Measurements from ENCODE around the gene TRIM7.

The TRIM7 gene

DNA sequence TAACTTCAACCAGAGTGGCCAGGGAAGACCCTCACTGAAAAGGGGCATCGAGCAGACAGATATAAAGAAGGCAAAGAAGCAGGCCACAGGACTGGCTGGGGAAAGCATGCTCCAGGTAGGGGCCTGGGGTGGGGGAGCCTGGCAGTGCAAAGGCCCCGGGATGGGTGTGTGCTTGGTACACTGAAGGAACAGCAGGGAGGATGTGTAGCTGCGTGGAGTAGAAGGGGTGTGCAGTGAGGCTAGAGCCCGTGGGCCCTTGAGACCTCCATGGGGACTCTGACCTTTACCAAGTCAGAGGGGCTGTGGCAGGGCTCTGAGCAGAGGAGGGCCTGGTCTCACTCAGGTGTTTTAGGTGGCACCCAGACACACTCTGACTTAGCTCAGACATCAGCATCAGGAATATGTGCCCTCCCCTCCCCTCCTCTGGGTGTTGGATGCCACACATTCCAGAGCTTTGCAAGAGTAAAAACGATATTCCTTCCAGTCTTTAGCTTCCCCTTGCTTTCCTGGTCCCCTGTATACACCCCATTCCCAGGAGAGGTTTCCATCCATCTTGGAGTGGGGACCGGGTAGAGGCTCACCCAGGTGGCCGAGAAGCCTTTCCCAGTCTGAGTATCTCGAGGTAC, 7.6 kb downstream of the TRIM7 start:
- TF ChIP-seq, protein P1, sequence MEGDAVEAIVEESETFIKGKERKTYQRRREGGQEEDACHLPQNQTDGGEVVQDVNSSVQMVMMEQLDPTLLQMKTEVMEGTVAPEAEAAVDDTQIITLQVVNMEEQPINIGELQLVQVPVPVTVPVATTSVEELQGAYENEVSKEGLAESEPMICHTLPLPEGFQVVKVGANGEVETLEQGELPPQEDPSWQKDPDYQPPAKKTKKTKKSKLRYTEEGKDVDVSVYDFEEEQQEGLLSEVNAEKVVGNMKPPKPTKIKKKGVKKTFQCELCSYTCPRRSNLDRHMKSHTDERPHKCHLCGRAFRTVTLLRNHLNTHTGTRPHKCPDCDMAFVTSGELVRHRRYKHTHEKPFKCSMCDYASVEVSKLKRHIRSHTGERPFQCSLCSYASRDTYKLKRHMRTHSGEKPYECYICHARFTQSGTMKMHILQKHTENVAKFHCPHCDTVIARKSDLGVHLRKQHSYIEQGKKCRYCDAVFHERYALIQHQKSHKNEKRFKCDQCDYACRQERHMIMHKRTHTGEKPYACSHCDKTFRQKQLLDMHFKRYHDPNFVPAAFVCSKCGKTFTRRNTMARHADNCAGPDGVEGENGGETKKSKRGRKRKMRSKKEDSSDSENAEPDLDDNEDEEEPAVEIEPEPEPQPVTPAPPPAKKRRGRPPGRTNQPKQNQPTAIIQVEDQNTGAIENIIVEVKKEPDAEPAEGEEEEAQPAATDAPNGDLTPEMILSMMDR (IDR thresholded peaks at IDR 0.05; ENCODE audit: insufficient read depth, low read depth, low read length, missing control alignments), result no peak
- H3K4me3 ChIP-seq (ENCODE audit: low read length), result no peak overlapping the region
- DNase-seq (ENCODE audit: low read depth), result no peak

DNA sequence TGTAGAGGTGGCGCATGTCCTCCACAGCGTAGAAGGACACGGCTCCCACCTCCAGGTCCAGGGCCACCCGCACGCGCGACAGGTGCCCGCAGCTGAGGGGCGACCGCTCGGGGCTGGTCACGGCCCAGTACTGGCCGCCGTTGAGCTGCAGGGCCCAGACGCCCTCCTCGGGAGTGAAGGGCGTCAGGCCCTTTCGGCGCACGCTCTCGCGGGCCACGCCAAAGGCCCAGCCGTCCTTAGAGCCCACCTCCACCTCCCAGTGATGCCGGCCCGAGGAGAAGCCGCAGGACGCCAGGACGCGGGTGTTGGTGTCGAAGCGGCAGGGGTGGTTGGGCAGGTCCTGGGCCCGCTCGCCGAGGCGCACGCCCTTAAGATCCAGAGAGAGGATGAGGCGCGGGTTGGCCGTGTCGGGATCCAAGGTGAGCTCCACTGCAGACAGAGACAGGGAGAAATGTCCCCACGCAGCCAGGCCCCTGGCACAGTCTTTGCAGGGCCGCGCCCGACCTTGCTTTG, 9.7 kb downstream of the TRIM7 start:
- no peak overlapping the region for H3K4me3 ChIP-seq (ENCODE audit: low read length)
- no peak for DNase-seq (ENCODE audit: low read depth)
- TF ChIP-seq, protein P1 (IDR thresholded peaks at IDR 0.05; ENCODE audit: insufficient read depth, low read depth, low read length, missing control alignments), result no peak

DNA sequence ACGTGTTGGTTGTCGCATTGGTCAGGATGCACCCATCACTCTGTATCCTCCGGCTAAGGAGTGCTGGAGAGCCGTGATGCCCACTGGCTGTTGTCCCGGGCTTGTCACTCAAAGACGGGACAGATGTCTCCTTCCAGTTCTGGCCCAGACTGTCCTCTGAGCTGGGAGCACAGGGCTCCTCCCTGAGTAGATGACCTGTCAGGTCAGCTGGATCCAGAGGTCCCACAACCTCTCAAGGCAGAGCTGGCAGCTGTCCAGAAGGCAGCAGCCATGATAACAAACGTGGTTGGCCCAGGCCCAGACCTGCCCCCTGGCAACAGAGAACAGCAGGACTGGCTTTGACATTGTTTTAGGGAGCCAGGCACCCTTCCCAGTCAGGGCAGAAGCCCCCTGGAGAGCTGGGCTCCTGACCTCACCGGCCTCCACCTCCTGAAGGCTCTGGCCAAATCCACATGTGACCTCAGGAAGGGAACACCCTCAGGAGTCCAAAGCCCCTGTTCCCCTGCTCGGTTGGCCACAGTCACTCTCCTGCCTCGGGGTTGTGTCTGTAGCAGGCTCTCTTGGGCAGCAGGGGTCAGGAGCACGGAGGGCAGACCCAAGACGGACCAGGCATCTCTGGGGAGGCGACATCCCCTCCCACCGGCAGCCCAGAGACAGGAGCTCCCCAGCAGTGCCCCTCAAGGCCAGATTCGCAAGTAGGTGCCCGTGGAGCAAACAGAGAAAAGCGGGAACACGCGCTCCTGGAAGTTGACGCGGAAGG, 10.3 kb downstream of the TRIM7 start:
- H3K4me3 ChIP-seq (ENCODE audit: low read length), result no peak overlapping the region
- no peak for DNase-seq (ENCODE audit: low read depth)
- TF ChIP-seq, protein P1 (IDR thresholded peaks at IDR 0.05; ENCODE audit: insufficient read depth, low read depth, low read length, missing control alignments), result no peak

DNA sequence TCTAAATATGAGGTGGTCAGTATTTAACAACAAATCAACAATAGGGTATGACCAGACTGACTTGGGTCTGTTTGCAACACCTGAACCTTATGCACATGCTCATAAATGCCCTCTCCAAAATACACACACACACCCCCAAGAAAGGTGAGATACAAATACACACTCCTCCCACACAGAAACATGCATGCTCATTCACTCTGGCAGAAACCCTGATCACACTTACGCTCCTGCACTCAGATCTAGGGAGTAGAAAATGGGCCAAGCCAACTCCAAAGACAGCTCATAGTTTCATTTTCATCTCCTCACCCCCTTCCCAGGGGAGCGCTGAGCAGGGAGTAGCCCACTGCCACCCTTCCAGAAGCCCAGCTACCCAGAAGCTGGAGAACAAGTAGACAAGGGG, 11.3 kb downstream of the TRIM7 start:
- TF ChIP-seq, protein P1 (IDR thresholded peaks at IDR 0.05; ENCODE audit: insufficient read depth, low read depth, low read length, missing control alignments), result no peak
- no peak overlapping the region for H3K4me3 ChIP-seq (ENCODE audit: low read length)
- DNase-seq (ENCODE audit: low read depth), result no peak

DNA sequence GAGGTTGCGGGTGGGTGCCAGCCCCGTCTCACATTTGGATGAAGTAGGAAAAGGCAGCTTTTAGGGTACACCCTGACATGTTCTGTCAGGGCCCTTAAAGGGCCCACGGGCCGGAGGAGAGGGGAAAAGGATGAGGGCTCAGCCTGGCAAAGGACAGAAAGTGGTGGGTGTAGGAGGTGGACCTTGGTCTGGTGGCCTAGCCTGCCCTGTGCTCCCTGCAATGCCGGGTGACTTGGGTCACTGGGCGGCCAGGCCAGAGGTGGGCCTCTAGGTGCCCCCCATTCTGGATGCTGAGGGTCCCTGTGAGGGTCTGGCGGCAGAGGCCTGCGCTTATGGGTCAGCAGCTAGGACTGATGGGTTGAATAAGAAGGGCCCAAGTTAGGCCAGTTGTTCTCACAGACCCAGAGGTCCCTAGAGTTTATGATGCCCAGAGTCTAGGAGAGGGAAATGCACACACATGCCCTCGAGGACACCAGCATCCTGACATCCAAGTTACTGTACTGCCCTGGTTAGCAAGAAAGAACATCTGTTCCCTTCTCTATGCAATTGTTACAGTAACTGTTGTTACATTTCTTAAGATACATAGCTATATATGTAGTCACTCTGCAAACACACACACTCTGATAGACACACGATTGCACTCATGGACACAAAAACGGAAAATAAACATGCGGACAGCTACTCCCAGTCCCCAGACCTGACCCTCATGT, 12.5 kb downstream of the TRIM7 start:
- DNase-seq (ENCODE audit: low read depth), result peak; percentile 30
- peak overlapping the region; percentile 83 for H3K4me3 ChIP-seq (ENCODE audit: low read length)
- TF ChIP-seq, protein P1 (IDR thresholded peaks at IDR 0.05; ENCODE audit: insufficient read depth, low read depth, low read length, missing control alignments), result no peak

DNA sequence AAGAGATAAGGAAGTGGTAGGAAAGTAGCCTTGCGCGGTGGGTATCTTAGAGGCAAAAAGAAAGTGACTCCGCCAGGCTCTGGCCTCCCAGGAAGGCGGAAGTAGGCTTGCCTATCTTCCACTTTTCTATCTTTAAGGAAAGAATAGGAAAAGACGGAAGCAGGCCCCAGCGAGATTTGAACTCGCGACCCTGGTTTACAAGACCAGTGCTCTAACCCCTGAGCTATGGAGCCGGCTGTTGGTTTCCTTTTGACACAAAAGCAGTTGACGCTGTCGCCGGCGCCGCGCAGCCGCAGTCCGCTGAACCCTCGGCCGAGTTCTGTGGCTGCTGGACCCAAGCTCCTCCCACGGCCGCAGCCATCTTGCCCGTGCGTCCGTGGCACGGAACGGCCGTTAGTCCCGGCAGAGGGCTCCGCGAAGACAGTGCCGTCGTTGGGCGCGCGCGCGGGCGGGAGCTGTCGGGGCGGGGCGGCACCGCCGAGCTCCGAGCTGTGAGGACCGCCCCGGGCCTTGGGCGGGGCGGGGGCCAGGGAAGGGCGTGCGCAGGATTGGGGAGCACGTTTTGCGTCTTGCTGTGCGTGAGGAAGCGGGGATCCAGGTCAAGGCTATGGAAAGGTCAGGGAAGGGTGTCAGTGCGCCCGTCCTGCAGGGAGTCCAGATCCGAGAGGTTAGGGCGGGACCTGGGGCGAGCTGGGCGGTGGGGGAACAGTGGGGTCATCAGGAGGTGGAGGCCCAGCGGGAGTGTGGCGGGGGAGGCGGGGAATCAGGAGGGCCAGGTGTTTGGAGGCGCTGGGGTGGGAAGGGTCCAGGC, 13.3 kb downstream of the TRIM7 start:
- DNase-seq (ENCODE audit: low read depth), result peak; percentile 94
- peak overlapping the region; percentile 83 for H3K4me3 ChIP-seq (ENCODE audit: low read length)
- TF ChIP-seq, protein P1 (IDR thresholded peaks at IDR 0.05; ENCODE audit: insufficient read depth, low read depth, low read length, missing control alignments), result no peak

All from epithelial cell of esophagus (primary cell).